GM13976 (cell line): ENCODE data around the gene OAT.

Experiments used
- DNase-seq: peaks from one replicate; pipeline ENCODE4 v3.0.0; 2012; ENCODE audit warnings: low spot score
- CTCF ChIP-seq: IDR thresholded peaks from 2 replicates; pipeline ENCODE4 v1.5.1; 2012; ENCODE audit warnings: borderline replicate concordance, mild to moderate bottlenecking; ENCODE audit not compliant: insufficient read depth; ENCODE audit errors: extremely low read depth, missing control alignments, control extremely low read depth
- in situ Hi-C: fragments of 300-500 bp; cut with MboI; formaldehyde crosslinking; loops from one replicate; pipeline ENCODE4 v1.12.0; 2022; ENCODE audit warnings: low sequenced_read_pairs, mixed read lengths, inconsistent platforms; ENCODE audit not compliant: unreplicated experiment

The OAT gene

GRCh38 chr10:124455441-124455840 is 36.7 kb upstream of the OAT start:
- TF ChIP-seq CTCF, result no peak
- DNase-seq, result no peak
- in situ Hi-C loops, result no loop called here

- no peak for DNase-seq
- in situ Hi-C loops, result no loop called here
- no peak for TF ChIP-seq CTCF
Measured at GRCh38 chr10:124453960-124454610, 35.4 kb upstream of the OAT start.

- TF ChIP-seq CTCF, result no peak
- in situ Hi-C loops, result no loop called here
- no peak for DNase-seq
Measured at GRCh38 chr10:124451276-124451675, 32.6 kb upstream of the OAT start.

- DNase-seq, result no peak
- no peak for TF ChIP-seq CTCF
- in situ Hi-C loops, result no loop called here
Measured at GRCh38 chr10:124450783-124451057, 32.0 kb upstream of the OAT start.

GRCh38 chr10:124450012-124450782 is 31.5 kb upstream of the OAT start, which contains the start of gene NKX1-2:
TSS of gene NKX1-2 (minus strand) at chr10:124450035. CDS start at chr10:124449943, 92 bp downstream.
- no peak for TF ChIP-seq CTCF
- no peak for DNase-seq
- in situ Hi-C loops, result no loop called here

GRCh38 chr10:124449170-124450011 is 30.7 kb upstream of the OAT start:
- DNase-seq, result no peak
- no peak for TF ChIP-seq CTCF
- in situ Hi-C loops, result no loop called here
